ENCODE data around the gene LIN7A. TPM values are rescaled to one million over a fixed set of nuclear protein-coding genes. Genes with fewer than 3 reads are reported as not detected.
"Not testable (repeated sequence)": the region's sequence is repeated elsewhere in the genome, so short reads cannot be mapped to it uniquely, and the experiment has no call there.

LIN7A gene
- total and polyA plus RNA-seq, 3 experiments from 2014 or later = not detected

GRCh38 chr12:80791863-80792262 lies 145.9 kb downstream of the LIN7A start:
- POLR2A ChIA-PET = no interaction called here
- no peak for DNase-seq
- CTCF ChIA-PET = no interaction called here

DNA sequence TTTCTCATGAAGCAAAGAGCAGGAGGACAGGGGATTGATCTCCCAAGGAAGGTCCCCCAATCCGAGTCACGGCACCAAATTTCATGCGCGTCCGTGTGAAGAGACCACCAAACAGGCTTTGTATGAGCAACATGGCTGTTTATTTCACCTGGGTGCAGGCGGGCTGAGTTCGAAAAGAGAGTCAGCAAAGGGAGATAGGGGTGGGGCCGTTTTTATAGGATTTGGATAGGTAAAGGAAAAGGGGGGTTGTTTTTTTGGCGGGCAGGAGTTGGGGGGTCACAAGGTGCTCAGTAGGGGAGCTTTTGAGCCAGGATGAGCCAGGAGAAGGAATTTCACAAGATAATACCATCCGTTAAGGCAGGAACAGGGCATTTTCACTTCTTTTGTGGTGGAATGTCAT lies 149.3 kb downstream of the LIN7A start:
- H3K4me1 ChIP-seq (ENCODE audit: insufficient read depth, low read length); H3K9me3 ChIP-seq (ENCODE audit: low read length); H3K27me3 Mint-ChIP-seq; H3K27ac ChIP-seq (ENCODE audit: low read depth, low read length); H3K36me3 Mint-ChIP-seq; H3K4me1 Mint-ChIP-seq; H3K27me3 ChIP-seq (ENCODE audit: insufficient read depth, low read length, poor library complexity, severe bottlenecking); H3K27ac Mint-ChIP-seq; H3K36me3 ChIP-seq (ENCODE audit: insufficient read depth, low read length); DNase-seq; CTCF ChIA-PET; H3K4me3 Mint-ChIP-seq; H3K4me3 ChIP-seq (ENCODE audit: low read length); POLR2A ChIA-PET; H3K9me3 Mint-ChIP-seq: not testable (repeated sequence)

More at GRCh38 chr12:80791863-80792262, 145.9 kb downstream of the LIN7A start:
- H3K27me3 Mint-ChIP-seq = no peaks in the 10 kb centered on the region
- Histone ChIP-seq H3K9me3 (ENCODE audit: low read length) (no peaks in the 10 kb centered on the region), H3K4me3 (ENCODE audit: low read length) (no peak overlapping the region), H3K27ac (ENCODE audit: low read depth, low read length) (no peak overlapping the region), H3K4me1 (ENCODE audit: insufficient read depth, low read length) (no peaks in the 10 kb centered on the region), H3K27me3 (ENCODE audit: insufficient read depth, low read length, poor library complexity, severe bottlenecking) (no peaks in the 10 kb centered on the region), H3K36me3 (ENCODE audit: insufficient read depth, low read length) (no peaks in the 10 kb centered on the region)
- no peak overlapping the region for H3K27ac Mint-ChIP-seq
- no peaks in the 10 kb centered on the region for H3K36me3 Mint-ChIP-seq
- H3K9me3 Mint-ChIP-seq = peaks cover 0 to 9% (median 3%) of the 10 kb centered on the region in 5 donors
- H3K4me3 Mint-ChIP-seq = no peak overlapping the region
- no peaks in the 10 kb centered on the region for H3K4me1 Mint-ChIP-seq

DNA sequence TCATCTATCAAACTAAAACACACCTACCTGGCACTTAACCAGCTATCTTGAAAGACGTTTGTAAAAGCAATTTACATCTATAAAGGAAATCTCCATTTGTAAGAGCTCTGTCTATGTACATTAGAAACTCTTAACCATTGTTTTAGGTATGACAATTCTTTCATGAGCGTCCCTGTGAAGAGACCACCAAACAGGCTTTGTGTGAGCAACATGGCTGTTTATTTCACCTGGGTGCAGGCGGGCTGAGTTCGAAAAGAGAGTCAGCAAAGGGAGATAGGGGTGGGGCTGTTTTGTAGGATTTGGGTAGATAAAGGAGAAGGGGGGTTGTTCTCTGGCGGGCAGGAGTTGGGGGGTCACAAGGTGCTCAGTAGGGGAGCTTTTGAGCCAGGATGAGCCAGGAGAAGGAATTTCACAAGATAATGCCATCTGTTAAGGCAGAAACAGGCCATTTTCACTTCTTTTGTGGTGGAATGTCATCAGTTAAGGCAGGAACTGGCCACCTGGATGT lies 154.7 kb downstream of the LIN7A start:
- CTCF ChIA-PET = interaction anchor here (1.1 kb wide), 1 partner anchor 53 kb away, joined by 3 read pairs; no protein-coding TSS in a partner anchor
- POLR2A ChIA-PET; H3K4me1 Mint-ChIP-seq; H3K36me3 ChIP-seq (ENCODE audit: insufficient read depth, low read length); H3K27me3 ChIP-seq (ENCODE audit: insufficient read depth, low read length, poor library complexity, severe bottlenecking); DNase-seq; H3K4me3 Mint-ChIP-seq; H3K27ac ChIP-seq (ENCODE audit: low read depth, low read length); H3K4me3 ChIP-seq (ENCODE audit: low read length); H3K9me3 ChIP-seq (ENCODE audit: low read length); H3K36me3 Mint-ChIP-seq; H3K27ac Mint-ChIP-seq; H3K4me1 ChIP-seq (ENCODE audit: insufficient read depth, low read length); H3K27me3 Mint-ChIP-seq; H3K9me3 Mint-ChIP-seq: not testable (repeated sequence)

DNA sequence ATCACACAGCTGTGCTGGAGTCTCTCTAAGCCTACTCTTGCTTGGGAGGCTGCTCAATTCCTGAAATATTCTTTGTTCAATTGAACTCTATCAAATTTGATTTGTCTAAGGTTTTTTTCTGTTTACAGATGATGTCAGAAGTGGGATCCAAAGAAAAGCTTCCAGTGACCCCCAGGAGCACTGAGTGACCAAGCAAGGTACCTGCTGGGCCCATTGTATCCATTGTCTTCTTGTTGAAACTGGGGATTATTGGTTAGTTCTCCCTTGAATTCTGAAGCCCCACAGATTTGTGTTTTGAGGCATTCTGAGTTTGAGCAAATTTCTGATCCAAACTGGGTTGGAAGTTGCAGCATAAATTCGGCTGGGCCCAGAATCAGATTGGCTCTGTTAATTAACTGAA lies 156.4 kb downstream of the LIN7A start:
- Mint-ChIP-seq H3K36me3 (no peaks in the 10 kb centered on the region), H3K4me3 (no peak overlapping the region), H3K27me3 (no peaks in the 10 kb centered on the region), H3K27ac (no peak overlapping the region), H3K4me1 (no peaks in the 10 kb centered on the region), H3K9me3 (peaks cover 3 to 12% (median 7%) of the 10 kb centered on the region in 5 donors)
- DNase-seq = no peak
- Histone ChIP-seq H3K27ac (ENCODE audit: low read depth, low read length) (no peak overlapping the region), H3K4me3 (ENCODE audit: low read length) (no peak overlapping the region), H3K27me3 (ENCODE audit: insufficient read depth, low read length, poor library complexity, severe bottlenecking) (no peaks in the 10 kb centered on the region), H3K4me1 (ENCODE audit: insufficient read depth, low read length) (no peaks in the 10 kb centered on the region), H3K9me3 (ENCODE audit: low read length) (no peaks in the 10 kb centered on the region), H3K36me3 (ENCODE audit: insufficient read depth, low read length) (no peaks in the 10 kb centered on the region)
- ChIA-PET POLR2A (no interaction called here), CTCF (no interaction called here)

DNA sequence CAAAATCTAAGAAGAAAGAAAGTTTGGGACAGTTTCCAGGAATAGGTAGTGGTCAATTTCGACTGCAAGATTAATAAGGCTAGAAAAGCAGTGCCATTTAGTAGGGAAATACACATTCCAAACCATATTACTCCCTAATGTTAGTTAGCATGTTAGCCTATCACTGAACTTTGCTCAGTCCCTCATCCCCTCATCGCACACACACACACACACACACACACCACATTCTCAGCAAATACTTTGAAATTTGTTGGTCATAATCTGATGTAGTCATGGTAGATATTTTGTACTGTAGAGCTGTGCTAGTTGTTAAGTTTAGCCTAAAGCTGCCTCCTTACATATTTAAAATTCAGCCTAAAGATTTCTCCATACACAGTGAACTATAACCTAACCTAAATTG lies 157.0 kb downstream of the LIN7A start:
- Mint-ChIP-seq H3K27ac (no peak overlapping the region), H3K36me3 (no peaks in the 10 kb centered on the region), H3K9me3 (peaks cover 3 to 12% (median 10%) of the 10 kb centered on the region in 5 donors), H3K4me3 (no peak overlapping the region), H3K27me3 (no peaks in the 10 kb centered on the region), H3K4me1 (no peaks in the 10 kb centered on the region)
- CTCF ChIA-PET = no interaction called here
- Histone ChIP-seq H3K4me3 (ENCODE audit: low read length) (no peak overlapping the region), H3K9me3 (ENCODE audit: low read length) (no peaks in the 10 kb centered on the region), H3K36me3 (ENCODE audit: insufficient read depth, low read length) (no peaks in the 10 kb centered on the region), H3K27ac (ENCODE audit: low read depth, low read length) (no peak overlapping the region), H3K27me3 (ENCODE audit: insufficient read depth, low read length, poor library complexity, severe bottlenecking) (no peaks in the 10 kb centered on the region), H3K4me1 (ENCODE audit: insufficient read depth, low read length) (no peaks in the 10 kb centered on the region)
- no peak for DNase-seq
- POLR2A ChIA-PET = no interaction called here

GRCh38 chr12:80778005-80778541 lies 159.7 kb downstream of the LIN7A start:
- H3K9me3 Mint-ChIP-seq = peaks cover 2 to 18% (median 12%) of the 10 kb centered on the region in 5 donors
- no peaks in the 10 kb centered on the region for H3K27me3 Mint-ChIP-seq
- no peaks in the 10 kb centered on the region for H3K36me3 ChIP-seq (ENCODE audit: insufficient read depth, low read length)
- no peak overlapping the region for H3K4me3 ChIP-seq (ENCODE audit: low read length)
- no peak overlapping the region for H3K27ac Mint-ChIP-seq
- H3K4me1 Mint-ChIP-seq = no peaks in the 10 kb centered on the region
- no peaks in the 10 kb centered on the region for H3K4me1 ChIP-seq (ENCODE audit: insufficient read depth, low read length)
- H3K27ac ChIP-seq (ENCODE audit: low read depth, low read length) = no peak overlapping the region
- no peaks in the 10 kb centered on the region for H3K27me3 ChIP-seq (ENCODE audit: insufficient read depth, low read length, poor library complexity, severe bottlenecking)
- H3K4me3 Mint-ChIP-seq = no peak overlapping the region
- no peaks in the 10 kb centered on the region for H3K36me3 Mint-ChIP-seq
- ChIA-PET POLR2A (no interaction called here), CTCF (no interaction called here)
- DNase-seq = no peak
- H3K9me3 ChIP-seq (ENCODE audit: low read length) = no peaks in the 10 kb centered on the region

DNA sequence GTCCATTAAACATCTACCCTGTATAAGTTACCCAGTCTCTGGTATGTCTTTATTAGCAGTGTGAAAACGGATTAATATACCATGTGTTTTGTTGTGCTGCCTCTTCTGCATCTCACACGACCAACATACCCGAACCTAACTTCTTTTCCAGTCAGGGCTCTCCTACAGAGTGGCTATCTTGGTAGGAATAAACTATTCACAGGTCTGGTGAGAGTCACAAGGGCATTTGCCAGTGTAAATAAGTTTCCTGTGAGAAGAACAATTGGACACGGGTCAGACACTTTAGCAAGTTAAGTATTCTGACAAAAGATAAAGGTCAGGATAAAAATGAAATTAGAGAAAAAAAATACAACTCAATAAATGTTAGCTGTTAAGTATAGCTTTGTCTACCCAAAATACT lies 160.1 kb downstream of the LIN7A start:
- Mint-ChIP-seq H3K4me3 (no peak overlapping the region), H3K4me1 (no peaks in the 10 kb centered on the region), H3K36me3 (no peaks in the 10 kb centered on the region), H3K27ac (no peak overlapping the region), H3K9me3 (peaks cover 0 to 22% (median 13%) of the 10 kb centered on the region in 5 donors), H3K27me3 (no peaks in the 10 kb centered on the region)
- no peak overlapping the region for H3K4me3 ChIP-seq (ENCODE audit: low read length)
- H3K27me3 ChIP-seq (ENCODE audit: insufficient read depth, low read length, poor library complexity, severe bottlenecking) = no peaks in the 10 kb centered on the region
- no peaks in the 10 kb centered on the region for H3K36me3 ChIP-seq (ENCODE audit: insufficient read depth, low read length)
- ChIA-PET POLR2A (no interaction called here), CTCF (no interaction called here)
- no peak for DNase-seq
- H3K27ac ChIP-seq (ENCODE audit: low read depth, low read length) = no peak overlapping the region
- H3K4me1 ChIP-seq (ENCODE audit: insufficient read depth, low read length) = no peaks in the 10 kb centered on the region
- no peaks in the 10 kb centered on the region for H3K9me3 ChIP-seq (ENCODE audit: low read length)

GRCh38 chr12:80776706-80777105 lies 161.0 kb downstream of the LIN7A start:
- H3K27me3 ChIP-seq (ENCODE audit: insufficient read depth, low read length, poor library complexity, severe bottlenecking) = no peaks in the 10 kb centered on the region
- no peaks in the 10 kb centered on the region for H3K36me3 ChIP-seq (ENCODE audit: insufficient read depth, low read length)
- H3K4me1 ChIP-seq (ENCODE audit: insufficient read depth, low read length) = no peaks in the 10 kb centered on the region
- Mint-ChIP-seq H3K9me3 (peaks cover 3 to 22% (median 16%) of the 10 kb centered on the region in 5 donors), H3K27ac (no peak overlapping the region), H3K4me3 (no peak overlapping the region), H3K4me1 (no peaks in the 10 kb centered on the region), H3K36me3 (no peaks in the 10 kb centered on the region), H3K27me3 (no peaks in the 10 kb centered on the region)
- no peaks in the 10 kb centered on the region for H3K9me3 ChIP-seq (ENCODE audit: low read length)
- H3K27ac ChIP-seq (ENCODE audit: low read depth, low read length) = no peak overlapping the region
- H3K4me3 ChIP-seq (ENCODE audit: low read length) = no peak overlapping the region
- CTCF ChIA-PET = no interaction called here
- DNase-seq = no peak
- POLR2A ChIA-PET = no interaction called here

- no peak for DNase-seq
- H3K4me1 Mint-ChIP-seq = no peaks in the 10 kb centered on the region
- no peak overlapping the region for H3K4me3 Mint-ChIP-seq
- H3K9me3 Mint-ChIP-seq = peaks cover 0 to 20% (median 7%) of the 10 kb centered on the region in 5 donors
- Histone ChIP-seq H3K27me3 (ENCODE audit: insufficient read depth, low read length, poor library complexity, severe bottlenecking) (no peaks in the 10 kb centered on the region), H3K27ac (ENCODE audit: low read depth, low read length) (no peak overlapping the region), H3K9me3 (ENCODE audit: low read length) (no peaks in the 10 kb centered on the region), H3K4me3 (ENCODE audit: low read length) (no peak overlapping the region), H3K4me1 (ENCODE audit: insufficient read depth, low read length) (no peaks in the 10 kb centered on the region), H3K36me3 (ENCODE audit: insufficient read depth, low read length) (no peaks in the 10 kb centered on the region)
- no peaks in the 10 kb centered on the region for H3K27me3 Mint-ChIP-seq
- H3K27ac Mint-ChIP-seq = no peak overlapping the region
- ChIA-PET CTCF (no interaction called here), POLR2A (no interaction called here)
- no peaks in the 10 kb centered on the region for H3K36me3 Mint-ChIP-seq
These were observed 166.8 kb downstream of the LIN7A start for GRCh38 chr12:80770958-80771357.

All from CD8-positive, alpha-beta memory T cell (primary cell).